Psoas muscle (tissue), 8 donors: Measurements from ENCODE around the gene TMEM163. TPM values are rescaled to one million over a fixed set of nuclear protein-coding genes. Genes with fewer than 3 reads are reported as not detected.

Experiments
- ATAC-seq, 4 donors: fragments of 200-7000 bp; cut with Tn5 transposase; one replicate each; pipeline ENCODE4 v1.9.1; 2020; ENCODE audit warnings: moderate library complexity in 3 of 4, mild to moderate bottlenecking in 2 of 4
- DNase-seq, 2 donors: peaks; one replicate each; pipeline ENCODE4 v3.0.0-alpha.2; 2020
- H3K27ac ChIP-seq: fragments of 200-600 bp; one replicate; pipeline ENCODE4 v1.8.0; 2022
- H3K27me3 ChIP-seq, 3 donors: fragments of 200-600 bp in 1 of 3; one replicate each; pipeline versions ENCODE4 v1.6.1 to v1.8.0; 2013 to 2022; ENCODE audit warnings: low read length in 2 of 3, mild to moderate bottlenecking in 2 of 3, moderate library complexity in 1 of 3; ENCODE audit not compliant: insufficient read depth in 3 of 3
- H3K36me3 ChIP-seq, 2 donors: fragments of 200-600 bp in 1 of 2; one replicate each; pipeline versions ENCODE4 v1.6.1 to v1.8.0; 2013 to 2022; ENCODE audit warnings: low read depth in 1 of 2, mild to moderate bottlenecking in 1 of 2, moderate library complexity in 1 of 2; ENCODE audit not compliant: insufficient read depth in 1 of 2
- H3K4me1 ChIP-seq: fragments of 200-600 bp; one replicate; pipeline ENCODE4 v1.8.0; 2022
- H3K4me3 ChIP-seq: fragments of 200-600 bp; one replicate; pipeline ENCODE4 v1.8.0; 2022; ENCODE audit warnings: mild to moderate bottlenecking
- H3K9me3 ChIP-seq: fragments of 200-600 bp; one replicate; pipeline ENCODE4 v1.8.0; 2022
- CTCF ChIP-seq: fragments of 200-600 bp; IDR thresholded peaks from one replicate; pipeline ENCODE4 v1.8.0; 2022; ENCODE audit warnings: antibody characterized with exemption
- WGBS, 3 donors: extraction: QIAGEN DNeasy Blood & Tissue Kit; methylation state at CpG; one replicate each; pipeline versions ENCODE4 v1.1.6 to v1.1.7; 2013; 5-methylcytosine and 5-hydroxymethylcytosine counted together
- intact Hi-C, 2 donors: fragments of 100-400 bp; cut with DNase I; formaldehyde crosslinking; loops; one replicate each; pipeline versions ENCODE4 v1.11.0 to v1.14.2; 2022
- polyA plus RNA-seq, 3 donors: library from polyadenylated mRNA; stranded (reverse); fragments of 200-250 nt; gene quantifications; one replicate each; pipeline ENCODE4 v1.2.3, GENCODE V29; 2013
- total RNA-seq, 4 donors: library from RNA; stranded (reverse); fragmentation: NEBNext Ultra II Directional in 2 of 4; extraction: Animal tissue kit (Norgen Biotek cat#: 25700) in 2 of 4; gene quantifications; one replicate each; pipeline versions ENCODE4 v1.2.1 to v1.2.4, GENCODE V29; 2021 to 2023
- donor health status: healthy with polysubstance abuse.
- donor health status: DM: no; HTN: no; CAD: no; lungs with moderate emphysema.
- donor health status: Bipolar disorder and iron deficiency.
- donor health status: healthy.
- donor health status: DM: yes; HTN: yes; CAD: no.
- donor health status: DM: no; HTN: no; CAD: no.
- donor health status: DM: no; HTN: no; CAD: no.
- donor health status: DM: yes; HTN: yes; CAD: no.

The TMEM163 gene
- total and polyA plus RNA-seq, 7 donors: 0.17 to 0.52 (median 0.28) TPM; not detected in 1

GRCh38 chr2:134700730-134701129 lies 18.1 kb downstream of the TMEM163 start:
- H3K27ac ChIP-seq: no peak overlapping the region
- H3K9me3 ChIP-seq: no peaks in the 10 kb centered on the region
- H3K4me1 ChIP-seq: no peaks in the 10 kb centered on the region
- no peak overlapping the region for H3K4me3 ChIP-seq
- H3K27me3 ChIP-seq: no peaks in the 10 kb centered on the region
- no peak for TF ChIP-seq CTCF
- no peak for DNase-seq
- no peak for ATAC-seq
- intact Hi-C loops: no loop called here
- H3K36me3 ChIP-seq: no peaks in the 10 kb centered on the region
- 91 to 94% (median 91%) methylated on average over 5 of the region's 5 CpGs for WGBS, 3 donors

GRCh38 chr2:134694411-134694810 lies 24.4 kb downstream of the TMEM163 start:
- no peak overlapping the region for H3K4me3 ChIP-seq
- TF ChIP-seq CTCF: no peak
- no peaks in the 10 kb centered on the region for H3K36me3 ChIP-seq
- no peaks in the 10 kb centered on the region for H3K4me1 ChIP-seq
- ATAC-seq (no peak), DNase-seq (no peak)
- no peaks in the 10 kb centered on the region for H3K27me3 ChIP-seq
- intact Hi-C loops: no loop called here
- no peaks in the 10 kb centered on the region for H3K9me3 ChIP-seq
- H3K27ac ChIP-seq: no peak overlapping the region

GRCh38 chr2:134693359-134694330 lies 25.2 kb downstream of the TMEM163 start:
- Histone ChIP-seq H3K4me1 (no peaks in the 10 kb centered on the region), H3K27ac (no peak overlapping the region), H3K9me3 (no peaks in the 10 kb centered on the region), H3K36me3 (no peaks in the 10 kb centered on the region), H3K27me3 (no peaks in the 10 kb centered on the region), H3K4me3 (no peak overlapping the region)
- intact Hi-C loops: no loop called here
- DNase-seq: no peak
- WGBS, 3 donors: 89 to 91% (median 89%) methylated on average over 6 of the region's 6 CpGs
- TF ChIP-seq CTCF: no peak
- ATAC-seq: no peak

- TF ChIP-seq CTCF: no peak
- DNase-seq (no peak), ATAC-seq (no peak)
- Histone ChIP-seq H3K9me3 (no peaks in the 10 kb centered on the region), H3K4me3 (no peak overlapping the region), H3K27me3 (no peaks in the 10 kb centered on the region), H3K4me1 (no peaks in the 10 kb centered on the region), H3K27ac (no peak overlapping the region), H3K36me3 (no peaks in the 10 kb centered on the region)
- intact Hi-C loops: no loop called here
- WGBS, 3 donors: 32 to 50% (median 42%) methylated on average over 5 of the region's 5 CpGs
These were observed 26.3 kb downstream of the TMEM163 start for GRCh38 chr2:134692499-134692898.
